Activated CD4-positive, alpha-beta T cell treated with anti-CD3 and anti-CD28 coated beads, Interleukin-2, amount 50 U/mL, for 24 hours (primary cell): Measurements from ENCODE around the gene ARMC3.

Source experiments
- DNase-seq, 2 donors: peaks; one replicate each; pipeline ENCODE4 v3.0.0-alpha.2; 2020; ENCODE audit warnings: low read depth in 1 of 2, low spot score in 1 of 2

ARMC3 gene

GRCh38 chr10:22988581-22989360 is 60.9 kb downstream of the ARMC3 start:
- DNase-seq: peak; percentile 23 to 77

DNA sequence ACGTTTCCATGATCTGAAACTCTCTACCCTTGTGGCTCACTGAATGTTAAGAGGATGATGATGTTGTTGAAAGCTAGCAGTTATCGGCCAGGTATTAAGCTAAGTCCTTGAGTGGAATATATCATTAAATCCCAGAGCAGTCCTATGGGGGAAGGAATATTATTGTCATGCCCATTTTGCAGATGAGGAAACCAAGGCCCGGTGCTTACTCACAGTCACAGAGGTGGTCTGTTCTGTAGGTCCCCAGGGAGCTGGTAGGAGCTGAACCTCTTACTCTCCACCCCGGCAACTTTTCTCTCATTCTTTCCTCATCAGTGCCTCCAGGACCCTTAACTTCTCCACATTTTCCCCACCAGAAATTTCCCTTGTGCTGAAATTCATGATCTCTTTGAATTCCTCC is 62.6 kb downstream of the ARMC3 start:
- DNase-seq: no peak

- DNase-seq: peak in 1 of 2 donors; percentile 26
These were observed 64.2 kb downstream of the ARMC3 start for GRCh38 chr10:22992075-22992474.

GRCh38 chr10:22992621-22993020 is 64.8 kb downstream of the ARMC3 start:
- no peak for DNase-seq

- no peak for DNase-seq
These were observed 65.5 kb downstream of the ARMC3 start for GRCh38 chr10:22993314-22993713.

- no peak for DNase-seq
These were observed 69.2 kb downstream of the ARMC3 start for GRCh38 chr10:22997096-22997495.

DNA sequence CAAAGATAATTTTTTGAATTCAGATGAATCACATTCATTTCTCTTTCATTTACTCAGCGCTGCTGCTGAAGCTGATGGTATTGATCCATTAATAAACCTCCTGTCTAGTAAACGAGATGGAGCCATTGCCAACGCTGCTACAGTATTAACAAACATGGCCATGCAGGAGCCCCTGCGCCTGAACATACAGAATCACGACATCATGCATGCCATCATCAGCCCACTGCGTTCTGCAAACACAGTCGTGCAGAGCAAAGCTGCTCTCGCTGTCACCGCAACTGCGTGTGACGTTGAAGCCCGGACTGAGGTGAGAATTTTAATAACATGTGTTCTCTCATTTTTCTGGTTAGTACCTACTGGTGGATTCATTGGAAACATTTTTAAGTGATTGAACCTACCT is 70.2 kb downstream of the ARMC3 start:
- no peak for DNase-seq

DNA sequence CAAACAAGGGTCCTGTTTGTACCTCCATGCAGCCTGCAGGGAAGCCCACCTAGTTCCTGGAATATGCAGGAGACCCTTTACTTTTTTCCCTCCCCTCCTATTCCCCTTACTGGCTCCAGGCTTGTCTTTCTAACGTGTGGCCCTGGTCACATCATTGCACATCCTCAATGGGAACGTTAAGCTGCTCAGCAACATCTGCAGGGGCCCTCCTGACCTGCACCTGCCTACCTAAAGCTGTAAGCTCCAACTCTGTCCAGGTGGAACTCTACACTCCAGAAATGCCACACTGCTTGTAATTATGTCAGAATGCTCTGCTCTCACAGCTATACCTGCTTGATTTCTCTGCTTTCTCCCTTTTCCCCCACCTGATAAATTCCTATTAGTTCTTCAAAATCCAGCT is 72.1 kb downstream of the ARMC3 start:
- DNase-seq: no peak

DNA sequence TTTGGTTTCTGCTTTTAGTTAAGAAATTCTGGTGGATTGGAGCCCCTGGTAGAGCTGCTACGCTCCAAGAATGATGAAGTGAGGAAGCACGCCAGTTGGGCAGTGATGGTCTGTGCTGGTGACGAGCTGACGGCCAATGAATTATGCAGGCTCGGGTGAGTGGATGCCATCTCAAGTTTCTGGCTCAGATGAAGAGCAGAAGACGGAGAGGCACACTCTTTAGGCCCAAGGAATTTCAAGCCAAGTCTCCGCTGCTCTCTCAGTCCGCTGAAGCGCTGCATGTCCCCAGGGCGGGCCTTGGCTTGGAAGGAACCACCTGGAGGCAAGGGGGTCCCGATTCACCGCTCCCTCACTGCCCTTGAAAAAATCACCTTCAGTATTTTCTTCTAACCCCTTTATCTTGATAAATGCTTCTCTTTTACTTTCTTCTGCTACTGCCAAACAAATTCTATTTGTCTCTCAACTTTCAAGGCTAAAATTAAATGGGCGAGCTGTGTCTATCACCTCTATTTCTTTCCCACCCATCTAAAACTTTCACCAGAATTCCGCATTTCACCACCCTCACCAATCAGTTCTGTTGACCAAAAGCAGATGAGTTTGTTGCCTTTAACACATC is 74.2 kb downstream of the ARMC3 start:
- DNase-seq: no peak

GRCh38 chr10:23005150-23005549 is 77.3 kb downstream of the ARMC3 start:
- no peak for DNase-seq

DNA sequence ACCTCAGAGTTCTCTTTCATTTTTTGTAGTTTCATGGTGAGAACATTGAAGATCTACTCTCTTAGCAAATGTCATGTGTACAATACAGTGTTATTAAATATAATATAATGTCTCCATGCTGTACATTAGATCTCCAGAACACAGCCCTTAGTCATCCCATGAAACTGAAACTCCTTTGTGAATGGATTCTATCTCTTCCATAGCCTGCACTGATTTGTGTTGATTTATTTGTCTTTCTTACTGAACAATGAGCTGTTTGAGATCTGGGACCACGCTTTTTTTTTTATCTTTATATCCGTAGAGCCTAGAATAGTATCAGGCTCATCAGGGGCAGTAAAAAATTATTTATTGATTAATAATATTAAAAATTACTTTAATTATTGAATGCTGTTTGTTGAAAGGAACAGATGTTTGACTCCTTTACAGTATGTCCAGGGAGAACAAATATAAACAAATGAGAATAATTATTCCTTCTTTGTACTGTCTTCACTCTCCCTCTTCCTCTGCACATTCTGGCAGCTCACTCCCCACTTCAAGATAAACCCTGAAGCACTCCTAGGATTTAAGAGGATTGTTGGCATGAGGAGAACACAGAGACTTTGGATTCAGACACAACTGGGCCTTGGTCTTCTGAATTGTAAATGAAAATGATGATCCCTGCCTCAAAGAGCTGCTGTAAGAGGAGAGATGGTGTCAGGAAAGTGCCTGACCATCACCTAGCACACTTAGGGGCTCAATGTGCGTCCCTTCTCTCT is 85.9 kb downstream of the ARMC3 start:
- DNase-seq: no peak

DNA sequence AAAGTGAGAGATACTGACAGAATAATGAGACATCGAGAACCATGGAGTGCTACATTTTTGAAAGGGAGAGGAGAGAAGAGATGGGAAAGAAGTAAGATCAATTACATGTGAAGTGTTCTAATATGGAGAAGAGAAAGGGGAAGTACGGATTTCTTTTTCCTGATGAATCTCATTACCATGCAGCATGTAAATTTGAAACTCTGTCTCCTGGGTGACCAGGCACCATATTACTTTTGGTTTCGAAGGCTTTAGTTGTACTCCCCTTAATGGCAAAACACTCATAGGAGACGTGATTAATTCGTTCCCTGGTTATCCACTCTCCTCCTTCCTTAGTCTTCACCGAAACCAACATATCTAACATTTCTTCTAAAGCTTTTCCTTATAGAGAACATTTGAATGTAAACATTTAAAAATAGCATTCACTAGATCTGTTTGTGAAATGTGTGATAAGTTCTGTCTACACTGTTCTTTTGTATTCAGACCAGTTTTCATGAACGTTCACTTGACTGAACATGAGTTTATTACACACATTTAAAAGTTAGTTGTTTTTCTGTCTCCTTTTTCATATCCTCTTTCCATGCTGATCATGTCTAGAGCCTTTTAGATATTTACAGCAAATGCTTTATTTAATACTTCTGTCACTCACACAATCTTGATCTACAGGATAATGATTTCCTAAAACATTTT is 87.3 kb downstream of the ARMC3 start:
- no peak for DNase-seq

DNA sequence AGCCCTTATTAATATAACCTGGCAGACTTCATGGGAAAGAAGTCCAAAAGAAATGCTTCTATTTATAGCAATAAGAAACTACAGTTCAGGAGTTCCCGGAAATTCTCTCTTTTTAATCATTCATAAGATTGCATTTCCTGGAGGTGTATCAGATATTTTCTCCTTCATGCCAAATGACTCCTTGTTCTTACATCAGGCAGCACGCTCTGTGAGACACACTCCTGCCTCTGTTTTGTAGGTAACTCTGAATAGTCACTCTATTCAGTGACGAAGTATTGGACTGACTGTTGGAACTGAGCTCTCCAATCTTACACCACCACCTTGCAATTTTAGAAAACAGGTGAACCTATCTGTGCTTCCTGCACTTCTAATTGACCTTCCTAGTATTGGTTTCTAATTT is 88.8 kb downstream of the ARMC3 start:
- no peak for DNase-seq

DNA sequence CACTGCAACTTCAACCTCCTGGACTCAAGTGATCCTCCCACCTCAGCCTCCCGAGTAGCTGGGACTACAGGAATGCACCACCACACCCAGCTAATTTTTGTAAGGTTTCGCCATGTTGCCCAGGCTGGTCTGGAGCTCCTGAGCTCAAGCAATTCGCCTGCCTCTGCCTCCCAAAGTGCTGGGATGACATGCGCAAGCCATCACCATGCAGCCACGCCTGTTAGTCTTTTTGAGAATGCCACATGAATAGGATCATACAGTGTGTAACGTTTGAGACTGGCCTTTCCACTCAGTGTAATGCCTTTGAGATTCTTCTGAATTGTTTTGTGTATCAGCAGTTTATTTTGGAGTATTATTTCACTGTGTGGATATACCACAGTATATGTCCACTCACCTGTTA is 91.8 kb downstream of the ARMC3 start:
- DNase-seq: no peak

- DNase-seq: no peak
These were observed 93.6 kb downstream of the ARMC3 start for GRCh38 chr10:23021430-23021829.

- DNase-seq: no peak
These were observed 96.1 kb downstream of the ARMC3 start for GRCh38 chr10:23024002-23024401.

- DNase-seq: no peak
These were observed 103.5 kb downstream of the ARMC3 start for GRCh38 chr10:23031318-23031717.

DNA sequence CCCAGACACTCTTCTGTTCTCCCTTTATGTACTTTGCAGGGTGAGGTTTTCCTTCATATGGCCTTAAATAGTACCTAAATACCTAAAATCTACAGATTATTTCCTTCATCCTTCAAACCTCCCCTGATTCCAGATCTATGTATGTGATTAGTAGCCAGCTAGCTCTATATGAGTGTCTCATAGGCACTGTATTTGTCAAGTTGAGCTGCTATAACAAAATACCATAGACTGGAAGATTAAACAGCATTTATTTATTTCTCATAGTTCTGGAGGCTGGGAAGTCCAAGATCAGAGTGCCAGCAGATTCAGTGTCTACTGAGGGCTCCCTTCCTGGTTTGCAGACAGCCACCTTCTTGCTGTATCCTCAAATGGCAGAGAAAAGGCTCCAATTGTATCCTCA is 106.9 kb downstream of the ARMC3 start:
- DNase-seq: no peak

- DNase-seq: no peak
These were observed 107.7 kb downstream of the ARMC3 start for GRCh38 chr10:23035569-23035968.

DNA sequence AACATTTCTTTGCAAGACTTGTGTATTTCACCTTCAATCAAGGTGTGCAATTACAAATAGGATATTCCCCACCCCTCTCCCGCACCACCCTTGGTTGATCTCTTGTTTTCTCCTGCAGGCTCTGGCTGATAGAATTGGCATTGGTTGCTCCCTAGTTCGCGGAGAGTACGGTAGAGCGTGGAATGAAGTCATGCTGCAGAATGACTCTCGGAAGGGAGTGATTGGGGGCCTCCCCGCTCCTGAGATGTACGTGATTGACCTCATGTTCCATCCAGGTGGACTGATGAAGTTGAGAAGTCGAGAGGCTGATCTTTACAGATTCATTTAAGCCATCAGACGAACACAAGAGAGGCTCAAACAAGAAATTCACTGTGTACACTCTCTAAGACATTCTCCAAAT is 109.3 kb downstream of the ARMC3 start:
- no peak for DNase-seq

- no peak for DNase-seq
These were observed 109.7 kb downstream of the ARMC3 start for GRCh38 chr10:23037561-23037960.

DNA sequence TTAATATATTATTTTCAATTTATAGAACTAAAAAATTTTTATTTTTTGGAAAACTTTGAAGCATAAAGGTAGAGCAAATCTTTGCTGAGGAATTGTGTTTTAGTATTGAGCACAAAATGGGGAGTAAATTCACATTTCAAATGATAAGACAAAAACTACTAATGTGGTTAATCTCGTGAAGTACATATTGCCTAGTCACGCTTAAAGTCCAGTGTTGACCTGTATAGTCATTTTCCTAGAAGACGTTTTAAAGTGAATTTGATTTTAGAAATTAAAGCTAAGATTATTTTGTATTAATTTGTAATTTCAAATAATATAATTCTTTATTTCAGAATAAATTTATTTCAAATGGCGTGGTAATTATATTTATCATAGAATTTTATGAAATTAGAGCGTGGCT is 110.3 kb downstream of the ARMC3 start:
- no peak for DNase-seq
